Measurements from ENCODE around the gene ENGASE.
A peak's percentile ranks its signal among the peaks of the same experiment; 100 is the strongest.

The ENGASE gene

GRCh38 chr17:79095345-79096055 lies 20.9 kb downstream of the ENGASE start:
- peak; percentile 44 for DNase-seq

GRCh38 chr17:79096477-79096876 lies 21.9 kb downstream of the ENGASE start:
- DNase-seq, result no peak

- DNase-seq, result no peak
Measured at GRCh38 chr17:79097226-79098055, 22.8 kb downstream of the ENGASE start.

GRCh38 chr17:79098282-79098867 lies 23.8 kb downstream of the ENGASE start:
- no peak for DNase-seq

- DNase-seq, result no peak
Measured at GRCh38 chr17:79100405-79100804, 25.8 kb downstream of the ENGASE start.

- DNase-seq, result no peak
Measured at GRCh38 chr17:79101111-79101673, 26.6 kb downstream of the ENGASE start.

GRCh38 chr17:79102214-79102613 lies 27.6 kb downstream of the ENGASE start:
- no peak for DNase-seq

- no peak for DNase-seq
Measured at GRCh38 chr17:79104898-79105600, 30.4 kb downstream of the ENGASE start.

GRCh38 chr17:79105937-79106336 lies 31.3 kb downstream of the ENGASE start:
- no peak for DNase-seq

GRCh38 chr17:79106958-79107357 lies 32.3 kb downstream of the ENGASE start:
- DNase-seq, result no peak

- DNase-seq, result no peak
Measured at GRCh38 chr17:79107499-79108231, 33.0 kb downstream of the ENGASE start.

- no peak for DNase-seq
Measured at GRCh38 chr17:79108232-79108850, 33.7 kb downstream of the ENGASE start.

GRCh38 chr17:79108870-79109269 lies 34.2 kb downstream of the ENGASE start:
- DNase-seq, result no peak

GRCh38 chr17:79109584-79109983 lies 35.0 kb downstream of the ENGASE start:
- no peak for DNase-seq

GRCh38 chr17:79111097-79111496 lies 36.5 kb downstream of the ENGASE start:
- DNase-seq, result no peak

- DNase-seq, result no peak
Measured at GRCh38 chr17:79112471-79112870, 37.8 kb downstream of the ENGASE start.

GRCh38 chr17:79113699-79114457 lies 39.3 kb downstream of the ENGASE start:
- DNase-seq, result no peak

- peak; percentile 93 for DNase-seq
Measured at GRCh38 chr17:79114458-79115301, 40.1 kb downstream of the ENGASE start.

GRCh38 chr17:79115487-79115886 lies 40.9 kb downstream of the ENGASE start:
- DNase-seq, result no peak

Measured in NCI-H345 (cell line).